ENCODE data around the gene SORCS3.
"Not testable (repeated sequence)": the region's sequence is repeated elsewhere in the genome, so short reads cannot be mapped to it uniquely, and the experiment has no call there.

The SORCS3 gene

DNA sequence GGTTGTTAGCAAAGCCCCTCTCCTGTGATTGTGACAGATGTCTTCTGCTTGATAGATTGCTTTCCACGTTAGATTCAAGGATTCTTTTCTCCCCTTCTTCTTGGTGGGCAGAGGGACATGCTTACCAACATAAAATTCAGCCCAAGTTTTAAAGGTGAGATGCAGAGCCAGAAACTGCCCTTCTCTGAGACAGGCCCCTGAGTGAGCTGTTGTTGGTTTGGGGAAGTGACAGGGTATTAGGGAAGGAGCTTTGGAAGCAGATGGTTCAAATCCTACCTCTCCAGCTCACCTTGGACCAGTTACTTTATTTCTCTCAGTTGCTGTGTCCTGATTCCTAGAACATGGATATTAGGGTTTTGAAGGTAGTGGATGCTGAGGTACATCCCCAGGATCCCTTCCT is 53.0 kb downstream of the SORCS3 start:
- DNase-seq = no peak

GRCh38 chr10:104703262-104703661 is 62.2 kb downstream of the SORCS3 start:
- not testable (repeated sequence) for DNase-seq

- DNase-seq = no peak
Observed at GRCh38 chr10:104706886-104707285, 65.8 kb downstream of the SORCS3 start.

DNA sequence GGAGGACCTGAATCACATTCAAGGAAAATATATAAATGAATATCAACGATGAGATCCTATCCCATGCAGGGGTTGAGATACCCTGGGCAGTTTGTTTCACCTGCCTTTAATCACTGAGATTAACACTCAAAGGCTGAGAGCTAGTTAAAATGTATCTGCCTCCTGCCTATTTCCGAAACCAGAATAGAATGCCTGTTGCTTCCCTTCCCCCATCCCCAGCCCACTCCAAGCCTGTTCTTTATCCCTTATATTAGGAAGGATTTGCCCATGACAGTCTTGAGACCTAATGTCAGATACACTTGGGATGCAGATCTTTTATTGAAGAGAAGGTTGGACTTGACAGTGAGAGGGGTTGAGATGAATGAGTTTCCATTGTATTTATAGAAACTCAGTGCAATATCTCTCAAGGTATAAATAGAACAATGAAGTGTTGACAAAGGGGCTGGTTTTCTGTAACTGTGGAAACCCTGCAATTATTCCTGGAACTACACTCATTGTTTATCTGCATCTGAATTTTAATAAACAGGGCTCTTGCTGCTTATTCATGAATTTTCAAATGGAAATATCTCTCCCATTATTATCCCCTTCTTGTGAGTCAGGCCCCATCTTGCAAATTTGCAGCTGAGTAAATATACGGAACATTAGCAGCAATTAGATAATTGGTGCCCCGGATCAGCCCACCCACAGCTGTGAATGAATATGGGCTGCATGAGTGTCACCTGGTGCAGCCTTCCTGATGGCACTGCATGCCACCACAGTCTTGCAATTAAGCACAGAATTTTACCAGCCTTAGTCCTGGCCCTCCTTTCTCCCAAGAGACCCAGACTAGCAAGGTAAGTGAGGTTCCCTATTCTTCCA is 66.7 kb downstream of the SORCS3 start:
- DNase-seq = no peak

GRCh38 chr10:104711302-104711721 is 70.2 kb downstream of the SORCS3 start:
- no peak for DNase-seq

DNA sequence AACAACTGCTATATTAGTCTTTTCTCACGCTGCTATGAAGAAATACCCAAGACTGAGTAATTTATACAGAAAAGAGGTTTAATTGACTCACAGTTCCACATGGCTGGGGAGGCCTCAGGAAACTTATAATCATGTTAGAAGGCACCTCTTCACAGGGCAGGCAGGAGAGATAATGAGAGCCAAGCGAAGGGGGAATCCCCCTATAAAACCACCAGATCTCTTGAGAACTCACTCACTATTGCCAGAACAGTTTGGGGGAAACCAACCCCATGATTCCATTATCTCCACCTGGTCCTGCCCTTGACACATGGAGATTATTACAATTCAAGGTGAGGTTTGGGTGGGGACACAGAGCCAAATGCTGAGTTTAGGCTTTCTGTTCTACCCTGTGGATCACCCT is 89.5 kb downstream of the SORCS3 start:
- not testable (repeated sequence) for DNase-seq

GRCh38 chr10:104731192-104731591 is 90.1 kb downstream of the SORCS3 start:
- DNase-seq = no peak

DNA sequence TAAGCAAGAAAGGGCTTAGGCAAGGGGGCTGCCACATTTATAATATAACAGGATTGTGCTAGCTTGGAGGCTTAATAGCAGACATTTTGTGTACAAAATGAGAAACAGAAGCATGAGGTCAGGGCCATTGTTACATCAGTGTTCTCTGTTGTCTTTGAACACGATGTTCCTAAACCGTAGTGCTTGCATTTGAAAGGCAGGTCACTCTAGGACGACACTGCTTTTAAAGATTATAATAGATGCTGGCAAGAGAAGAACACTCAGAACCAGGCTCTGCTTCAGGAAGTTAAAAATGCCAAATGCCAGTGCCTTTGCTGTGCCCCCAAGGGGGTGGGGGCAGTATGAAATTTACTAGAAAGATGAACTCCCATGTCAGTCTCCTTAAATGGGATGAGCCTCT is 91.1 kb downstream of the SORCS3 start:
- no peak for DNase-seq

DNA sequence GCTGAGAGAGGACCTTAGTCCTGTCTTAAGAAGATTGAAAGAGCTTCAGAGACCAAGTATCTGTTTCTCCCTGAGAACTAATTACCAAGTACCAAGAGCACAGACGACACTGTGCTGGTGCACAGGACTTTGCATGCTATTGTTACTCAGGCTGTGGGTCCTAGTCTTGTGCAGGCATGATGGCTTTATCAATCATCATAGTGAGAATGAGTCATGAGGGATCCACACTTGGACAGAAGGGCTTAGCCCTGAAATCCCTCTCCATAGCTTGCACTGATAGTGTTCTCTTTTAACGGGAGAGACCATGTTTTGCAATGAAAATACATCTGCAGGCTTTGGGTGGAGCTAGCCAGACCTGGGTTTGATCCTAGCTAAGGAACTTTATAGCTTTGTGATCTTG is 93.3 kb downstream of the SORCS3 start:
- no peak for DNase-seq

- no peak for DNase-seq
Observed at GRCh38 chr10:104735036-104735756, 94.1 kb downstream of the SORCS3 start.

GRCh38 chr10:104735757-104736391 is 94.8 kb downstream of the SORCS3 start:
- no peak for DNase-seq

- DNase-seq = no peak
Observed at GRCh38 chr10:104741127-104741526, 100.0 kb downstream of the SORCS3 start.

DNA sequence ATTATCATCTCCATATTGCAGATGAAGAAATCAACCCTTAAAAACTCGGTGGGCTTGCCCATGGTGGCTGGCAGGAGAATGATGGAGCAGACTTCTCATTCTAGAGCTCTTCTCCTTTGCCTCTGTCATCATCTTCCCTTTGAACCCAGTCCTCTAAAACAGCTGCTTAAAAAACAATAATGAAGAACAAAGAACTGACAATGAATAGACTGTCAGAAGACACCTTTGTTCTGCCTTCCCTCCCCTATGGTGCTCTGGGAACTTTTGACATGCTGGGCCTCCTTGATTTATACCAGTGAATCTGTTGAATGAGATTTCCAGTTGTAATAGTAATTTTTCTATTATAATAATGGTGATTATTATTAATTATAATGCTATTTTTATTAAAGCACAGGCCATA is 103.0 kb downstream of the SORCS3 start:
- DNase-seq = no peak

- no peak for DNase-seq
Observed at GRCh38 chr10:104750291-104750690, 109.2 kb downstream of the SORCS3 start.

- no peak for DNase-seq
Observed at GRCh38 chr10:104762793-104763192, 121.7 kb downstream of the SORCS3 start.

DNA sequence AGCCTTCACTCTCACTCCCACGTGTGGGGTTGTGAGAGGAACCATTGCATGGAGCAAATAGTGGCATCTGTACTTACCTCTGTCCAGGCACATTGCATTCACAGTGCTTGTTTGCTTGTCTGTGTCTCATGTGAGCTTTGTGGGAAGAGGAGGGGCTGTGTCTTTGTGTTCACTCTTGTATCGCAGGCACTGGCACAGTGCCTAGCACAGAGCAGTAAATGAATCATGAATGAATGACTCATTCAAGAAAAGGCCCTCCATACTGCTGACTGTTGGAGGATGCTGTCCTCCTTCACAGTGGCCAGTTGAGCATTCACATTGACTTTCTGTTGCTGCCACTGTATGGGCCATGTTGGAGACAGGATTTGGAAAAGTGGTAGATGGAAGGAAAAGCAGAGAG is 125.3 kb downstream of the SORCS3 start:
- no peak for DNase-seq

- no peak for DNase-seq
Observed at GRCh38 chr10:104767282-104767681, 126.2 kb downstream of the SORCS3 start.

GRCh38 chr10:104767745-104768144 is 126.7 kb downstream of the SORCS3 start:
- no peak for DNase-seq

- no peak for DNase-seq
Observed at GRCh38 chr10:104773105-104773504, 132.0 kb downstream of the SORCS3 start.

DNA sequence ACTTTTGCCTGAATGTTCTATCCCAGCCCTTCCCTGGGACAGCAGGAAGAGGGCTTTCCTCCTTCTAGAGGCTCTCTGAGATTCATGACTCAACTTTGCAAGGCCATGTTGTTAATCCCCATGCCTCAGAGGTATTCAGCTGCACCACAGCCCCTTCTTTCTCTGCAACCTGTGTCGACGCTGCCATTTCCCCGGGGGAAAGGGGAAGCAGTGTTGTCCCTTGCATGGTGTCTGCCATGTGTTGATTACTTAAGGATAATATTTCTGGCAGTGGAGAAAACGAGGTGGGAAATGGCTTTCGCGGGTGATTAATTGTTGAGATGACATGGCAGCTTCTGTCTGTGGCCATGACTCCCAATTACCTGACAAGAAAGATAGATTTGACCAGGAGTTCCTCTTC is 133.1 kb downstream of the SORCS3 start:
- no peak for DNase-seq

- DNase-seq = no peak
Observed at GRCh38 chr10:104777086-104777799, 136.2 kb downstream of the SORCS3 start.

DNA sequence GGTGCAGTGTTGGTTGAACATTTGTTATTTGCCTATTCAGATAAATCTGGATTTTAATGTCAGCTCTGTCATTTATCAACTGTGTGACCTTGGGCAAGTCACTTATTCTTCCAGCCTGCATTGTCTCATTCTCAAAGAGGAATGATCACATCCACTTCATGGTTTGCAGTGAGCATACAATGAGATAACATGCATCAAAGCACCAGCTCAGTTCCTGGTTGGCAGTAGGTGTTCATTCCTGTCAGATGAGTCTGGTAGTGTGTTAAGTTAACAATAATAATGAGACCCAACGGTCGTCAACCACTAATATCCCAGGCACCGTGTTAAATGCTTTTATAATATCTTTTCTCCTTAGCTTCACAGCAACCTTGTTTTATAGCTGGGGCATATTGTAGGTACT is 137.3 kb downstream of the SORCS3 start:
- no peak for DNase-seq

DNA sequence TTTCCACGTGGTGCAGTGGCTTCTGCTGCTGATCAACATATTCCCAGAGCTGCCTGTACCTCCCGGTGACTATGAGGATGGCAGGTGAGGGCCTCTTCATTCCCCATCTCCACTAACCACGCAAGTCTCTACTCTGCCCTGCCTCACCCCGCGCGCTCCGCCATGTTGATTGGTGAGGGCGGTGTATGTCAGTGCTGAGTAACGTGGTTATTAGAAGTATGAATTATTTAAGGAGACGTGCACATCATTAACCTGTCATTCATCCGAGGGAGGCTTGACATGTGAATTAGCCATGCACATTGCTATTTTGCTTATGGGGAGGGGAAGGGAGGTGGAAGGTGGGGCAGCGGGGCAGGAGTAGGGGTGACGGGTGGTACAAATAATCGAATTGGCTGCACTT is 138.6 kb downstream of the SORCS3 start:
- no peak for DNase-seq
